Femur (tissue), 1 donor: ENCODE results near the gene TSPEAR.

Experiments used
- DNase-seq: peaks from one replicate; pipeline ENCODE4 v3.0.0-alpha.2; 2017

The TSPEAR gene

DNA sequence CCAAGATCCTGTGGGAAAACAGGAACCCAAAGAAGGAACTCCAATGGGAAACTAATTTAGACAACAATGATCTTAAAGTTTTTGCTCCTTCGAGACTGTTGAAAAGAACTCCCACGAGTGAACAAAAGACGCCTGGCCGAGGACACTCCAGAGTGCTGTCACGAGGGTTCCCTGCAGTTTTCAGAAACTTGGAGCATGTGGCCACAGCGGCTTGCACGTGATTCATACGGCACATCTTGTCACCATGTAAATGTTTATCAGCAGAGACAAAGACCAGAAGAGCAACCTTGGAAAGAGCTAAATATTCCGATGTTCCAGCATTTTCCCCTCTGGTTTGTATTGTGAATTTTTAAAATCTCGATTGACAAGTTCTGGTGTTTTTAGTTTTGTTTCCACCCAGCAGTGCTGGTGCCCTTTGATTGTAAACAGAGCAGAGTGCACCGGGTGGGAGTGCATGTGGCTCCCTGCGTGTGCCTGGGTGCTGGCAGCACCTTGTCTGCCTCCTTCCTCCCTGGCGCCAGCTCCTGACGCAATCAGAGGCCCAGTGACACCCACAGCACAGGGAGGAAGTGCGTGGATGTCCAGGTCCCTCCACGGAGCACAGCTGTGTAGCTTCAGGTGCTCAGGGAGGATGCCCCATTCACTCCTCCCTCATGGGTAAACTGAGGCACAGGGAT lies 233.1 kb downstream of the TSPEAR start:
- DNase-seq = no peak

DNA sequence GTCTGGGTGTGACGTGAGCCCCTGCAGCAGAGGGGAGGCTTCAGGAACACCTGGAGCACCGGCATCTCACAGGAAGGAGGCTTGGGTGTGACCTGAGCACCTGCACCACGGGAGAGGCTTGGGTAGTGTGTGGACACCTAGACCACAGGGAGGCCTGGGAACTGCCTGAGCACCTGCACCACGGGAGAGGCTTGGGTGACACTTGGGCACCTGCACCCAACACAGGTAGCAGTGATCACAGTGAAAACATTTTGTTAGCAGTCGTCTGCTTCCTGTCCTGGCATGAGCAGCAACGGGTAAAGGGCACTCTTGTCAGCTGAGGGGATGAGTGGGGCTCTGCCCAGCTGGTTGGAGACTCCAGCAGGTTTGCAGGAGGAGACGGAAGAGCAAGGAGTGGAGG lies 233.7 kb downstream of the TSPEAR start:
- no peak for DNase-seq

DNA sequence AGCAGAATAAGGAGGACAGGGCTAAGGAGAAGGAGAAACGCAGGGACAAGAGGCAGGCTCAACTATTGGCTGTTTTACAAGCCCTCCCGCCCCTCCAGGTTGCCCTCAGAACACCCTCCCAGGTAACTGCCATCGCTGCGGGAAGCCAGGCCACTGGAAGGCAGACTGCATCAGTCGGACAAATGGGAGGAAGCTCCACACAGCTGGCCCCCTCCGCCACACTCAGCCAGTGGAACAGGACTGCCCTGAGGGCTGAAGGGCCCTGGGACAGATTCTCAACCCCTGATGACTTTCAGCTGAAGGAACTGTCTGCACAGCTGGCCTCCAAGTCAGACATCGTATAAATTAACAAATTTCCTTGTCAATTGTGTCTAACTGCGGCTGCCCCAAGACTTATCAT lies 234.2 kb downstream of the TSPEAR start:
- DNase-seq = no peak

DNA sequence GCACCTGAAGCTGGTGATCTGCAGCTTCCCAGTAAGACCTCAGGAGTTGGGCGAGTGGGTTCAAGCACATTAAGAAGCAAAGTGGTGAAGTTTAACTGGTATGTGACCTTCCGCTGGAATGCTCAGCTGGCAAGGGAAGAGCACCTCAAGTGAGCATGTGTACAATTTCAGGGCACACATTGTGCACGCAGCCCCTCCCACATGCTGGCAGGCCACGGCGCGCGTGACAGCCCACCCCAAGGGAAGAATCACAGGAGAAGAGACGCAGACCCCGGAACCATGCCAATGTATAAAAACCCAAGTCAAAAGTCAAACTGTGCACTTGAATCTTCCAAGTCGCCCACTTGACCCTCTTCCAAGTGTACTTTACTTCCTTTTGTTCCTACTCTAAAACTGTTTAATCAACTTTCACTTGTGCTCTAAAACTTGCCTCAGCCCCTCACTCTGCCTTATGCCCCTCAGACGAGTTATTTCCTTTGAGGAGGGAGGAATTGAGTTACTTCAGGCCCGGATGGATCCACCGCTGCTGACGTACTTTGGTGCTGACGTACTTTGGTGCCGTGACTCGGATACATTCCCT lies 236.0 kb downstream of the TSPEAR start:
- DNase-seq = no peak

DNA sequence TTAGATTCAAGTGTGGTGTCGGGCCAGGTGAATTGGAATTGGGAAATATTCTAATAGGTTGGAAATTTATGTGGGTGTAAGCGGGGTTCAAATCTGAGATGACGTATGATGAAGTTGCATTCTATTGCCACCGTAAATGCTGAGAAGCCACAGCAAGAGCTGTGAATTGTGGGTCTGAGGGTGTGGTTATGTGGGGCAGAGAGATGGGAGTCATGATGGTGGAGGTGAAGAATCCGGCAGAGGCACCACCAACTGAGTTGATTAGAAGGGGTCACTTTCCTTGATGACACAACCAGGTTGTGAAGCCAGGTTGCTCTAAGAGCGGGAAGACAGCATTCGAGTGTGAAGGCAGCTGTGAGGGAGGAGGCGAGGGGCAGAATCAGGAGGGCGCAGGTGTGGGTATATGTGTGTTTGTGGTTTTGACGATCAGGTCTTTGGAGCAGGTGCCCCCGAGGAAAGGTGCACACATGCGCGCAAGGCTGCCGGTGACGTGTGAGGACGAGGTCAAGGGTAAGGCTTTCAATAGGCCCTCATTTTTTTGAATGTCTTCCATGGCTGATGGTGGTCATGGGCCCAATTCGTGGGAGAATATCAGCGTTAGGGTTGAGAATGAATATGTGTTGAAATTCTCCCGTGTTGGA lies 237.3 kb downstream of the TSPEAR start:
- no peak for DNase-seq

DNA sequence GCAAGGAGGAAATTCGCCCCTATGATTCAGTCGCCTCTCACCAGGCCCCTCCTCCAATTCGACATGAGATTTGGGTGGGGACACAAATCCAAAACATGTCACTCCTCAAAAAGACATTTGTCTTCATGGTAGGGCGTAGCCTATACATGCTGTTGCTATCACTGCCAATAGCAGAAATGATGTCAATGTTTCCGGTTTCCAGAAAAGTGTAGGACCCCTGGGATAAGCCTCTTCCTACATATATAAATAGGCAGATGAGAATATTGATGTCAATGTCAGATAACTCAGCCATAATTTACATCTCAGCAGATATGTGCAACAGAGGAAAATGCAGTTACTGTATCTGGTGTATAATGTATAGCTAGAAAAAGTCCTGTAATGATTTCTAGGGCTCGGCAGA lies 239.4 kb downstream of the TSPEAR start:
- no peak for DNase-seq

DNA sequence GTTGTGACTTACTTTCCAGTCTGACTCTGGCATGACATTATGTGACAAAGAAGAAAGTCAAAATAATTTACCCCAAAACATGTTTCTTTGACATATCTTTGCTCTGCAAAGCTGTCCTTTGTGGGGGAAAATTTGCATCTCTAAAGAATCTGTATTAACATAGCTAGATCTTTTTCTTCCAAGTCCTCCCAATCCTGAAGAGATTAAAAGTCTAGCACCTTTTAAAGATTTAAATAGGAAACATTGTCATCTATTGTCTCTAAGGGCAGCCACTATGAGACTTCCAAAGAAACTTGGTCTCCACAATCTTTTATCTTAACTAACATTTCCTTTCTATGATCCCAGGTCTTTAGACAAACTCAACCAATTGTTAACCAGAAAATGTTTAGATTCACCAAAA lies 240.0 kb downstream of the TSPEAR start:
- DNase-seq = no peak

DNA sequence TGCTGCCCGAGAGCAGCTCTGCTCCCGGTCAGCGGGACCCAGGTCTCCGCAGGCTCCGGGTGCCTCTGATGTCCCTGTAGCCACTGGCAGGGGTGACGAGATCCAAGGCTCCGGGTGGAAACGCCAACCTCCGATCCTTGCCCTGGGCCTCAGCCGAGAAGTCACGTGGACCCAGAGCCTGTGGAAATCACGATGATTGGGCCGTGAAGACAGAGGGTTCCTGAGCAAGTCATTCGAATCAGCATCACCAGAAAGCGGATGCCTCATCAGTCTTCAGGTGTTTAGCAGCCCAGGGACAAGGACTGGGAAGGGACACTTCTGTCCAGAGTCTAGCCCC lies 243.5 kb downstream of the TSPEAR start:
- no peak for DNase-seq

DNA sequence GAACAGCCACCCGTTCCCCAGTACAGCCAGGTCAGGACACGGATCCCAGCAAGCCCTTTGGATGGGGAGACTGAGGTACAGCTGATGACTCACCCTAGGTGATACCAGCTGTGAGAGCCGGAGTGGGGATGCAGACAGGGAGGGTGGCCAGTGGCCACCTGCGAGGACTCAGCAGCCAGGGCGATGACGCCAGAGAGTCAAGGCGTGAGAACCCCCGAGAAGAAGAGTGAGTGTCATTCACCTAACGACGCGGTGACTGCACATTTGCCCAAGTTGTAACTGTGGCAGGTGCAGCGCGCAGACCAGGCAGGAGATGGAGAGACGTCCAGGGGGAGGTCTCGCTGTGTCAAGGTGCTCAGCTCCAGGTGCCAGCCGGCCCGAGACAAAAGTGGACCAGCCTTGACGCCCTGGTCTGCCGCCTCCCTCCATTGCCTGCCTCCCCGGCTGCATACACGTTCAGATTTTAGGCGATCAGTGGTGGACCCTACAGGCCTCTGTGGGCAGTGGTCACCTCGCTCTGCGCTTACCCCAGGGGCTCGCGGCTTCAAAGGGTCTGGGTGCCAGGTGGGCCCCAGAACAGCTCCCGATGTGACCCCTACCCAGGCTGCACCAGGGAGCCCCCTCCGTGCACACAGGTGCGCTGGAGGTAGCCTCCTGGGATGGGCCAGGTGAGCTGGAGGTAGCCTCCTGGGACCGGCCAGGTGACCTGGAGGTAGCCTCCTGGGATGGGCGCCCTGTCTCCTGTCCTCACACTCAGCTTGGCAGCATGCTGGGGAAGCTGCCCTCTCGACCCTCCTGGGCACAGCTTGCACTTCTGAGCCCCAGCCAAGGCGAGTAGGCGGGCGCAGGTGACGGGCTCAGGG lies 244.1 kb downstream of the TSPEAR start:
- DNase-seq = no peak

DNA sequence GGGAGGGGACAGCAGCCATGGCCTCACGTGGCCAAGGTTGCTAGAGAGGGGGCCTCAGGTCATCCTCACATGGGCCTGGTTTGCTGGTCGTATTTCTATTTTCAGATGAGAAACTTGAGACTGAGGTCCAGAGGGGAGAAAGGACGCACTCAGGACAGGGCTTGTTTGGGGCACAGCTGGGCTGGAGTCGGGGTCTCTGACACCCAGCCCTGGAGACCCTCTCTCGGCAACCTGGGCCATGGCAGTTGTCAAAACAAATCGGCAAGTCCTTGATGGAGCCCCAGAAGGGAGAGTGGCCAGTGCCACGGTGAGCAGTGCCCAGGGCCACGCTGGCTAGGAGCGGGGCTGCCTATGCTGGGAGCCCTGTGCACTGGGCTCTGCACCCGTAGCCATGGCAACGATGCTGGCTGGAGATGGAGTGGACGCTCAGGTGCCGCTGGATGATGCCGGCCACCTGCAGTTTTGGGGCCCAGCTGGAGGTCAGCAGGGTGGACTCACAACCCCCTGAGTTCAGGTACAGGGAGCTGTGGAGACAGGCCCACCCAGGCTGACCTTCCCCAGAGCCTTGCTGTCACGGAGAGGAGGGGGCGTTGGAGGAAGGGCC lies 244.9 kb downstream of the TSPEAR start:
- DNase-seq = no peak

DNA sequence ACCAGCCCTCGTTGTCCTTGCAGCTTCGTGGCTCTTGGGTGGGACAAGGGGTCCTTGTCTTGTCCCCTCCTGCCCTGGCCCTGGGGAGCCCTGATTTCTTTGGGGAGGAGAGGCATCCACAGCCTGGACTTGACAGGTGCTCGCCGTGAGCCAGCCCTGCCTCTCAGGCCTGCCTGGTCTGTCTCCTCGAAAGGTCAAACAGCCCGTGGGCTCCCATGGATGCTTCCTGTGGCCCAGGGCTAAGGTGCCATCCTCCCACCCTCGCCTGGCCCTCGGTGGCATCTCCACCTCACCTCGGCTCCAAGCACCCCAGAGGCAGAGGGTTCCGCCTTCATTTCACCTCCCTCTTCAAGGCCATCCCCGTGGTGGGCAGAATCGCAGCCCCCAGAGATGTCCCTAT lies 247.0 kb downstream of the TSPEAR start:
- DNase-seq = no peak

DNA sequence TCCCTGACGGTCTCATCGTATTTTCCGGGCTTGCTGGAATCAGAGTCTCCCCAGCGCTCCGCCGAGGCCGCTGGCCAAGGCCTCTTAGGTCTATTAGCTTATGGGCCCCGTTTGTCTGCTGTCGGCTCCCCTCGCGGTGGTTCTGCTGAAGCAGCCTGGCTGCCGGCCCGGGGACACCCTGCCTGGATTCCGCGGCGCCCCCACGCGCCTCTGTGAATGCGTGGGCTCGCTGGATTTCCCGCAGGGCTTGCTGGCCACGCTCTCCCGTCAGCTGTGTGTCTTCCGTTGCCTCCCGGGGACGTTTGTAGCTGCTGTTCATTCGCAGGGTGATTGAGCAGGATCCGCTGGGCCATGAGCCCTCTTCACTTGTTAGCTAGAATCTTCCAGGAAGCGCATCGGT lies 247.6 kb downstream of the TSPEAR start:
- DNase-seq = no peak

DNA sequence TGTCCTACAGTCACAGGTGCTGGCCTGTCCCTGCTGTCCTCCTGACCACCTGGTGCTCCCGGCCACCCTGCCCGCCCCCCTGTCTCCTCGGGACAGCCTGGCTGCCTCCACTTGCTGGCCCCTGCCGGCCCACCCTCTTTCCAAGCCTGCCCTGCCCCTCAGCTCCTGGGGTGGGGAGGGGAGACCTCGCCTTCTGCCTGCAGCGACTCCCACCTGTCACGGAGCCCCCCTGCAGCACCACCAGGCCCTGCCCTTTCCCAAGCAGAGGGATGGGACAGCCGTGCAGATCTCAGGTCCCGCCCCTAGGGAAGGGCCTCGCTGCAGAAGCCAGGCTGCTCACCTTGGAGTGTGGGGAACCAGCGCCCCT lies 248.6 kb downstream of the TSPEAR start:
- DNase-seq = no peak

DNA sequence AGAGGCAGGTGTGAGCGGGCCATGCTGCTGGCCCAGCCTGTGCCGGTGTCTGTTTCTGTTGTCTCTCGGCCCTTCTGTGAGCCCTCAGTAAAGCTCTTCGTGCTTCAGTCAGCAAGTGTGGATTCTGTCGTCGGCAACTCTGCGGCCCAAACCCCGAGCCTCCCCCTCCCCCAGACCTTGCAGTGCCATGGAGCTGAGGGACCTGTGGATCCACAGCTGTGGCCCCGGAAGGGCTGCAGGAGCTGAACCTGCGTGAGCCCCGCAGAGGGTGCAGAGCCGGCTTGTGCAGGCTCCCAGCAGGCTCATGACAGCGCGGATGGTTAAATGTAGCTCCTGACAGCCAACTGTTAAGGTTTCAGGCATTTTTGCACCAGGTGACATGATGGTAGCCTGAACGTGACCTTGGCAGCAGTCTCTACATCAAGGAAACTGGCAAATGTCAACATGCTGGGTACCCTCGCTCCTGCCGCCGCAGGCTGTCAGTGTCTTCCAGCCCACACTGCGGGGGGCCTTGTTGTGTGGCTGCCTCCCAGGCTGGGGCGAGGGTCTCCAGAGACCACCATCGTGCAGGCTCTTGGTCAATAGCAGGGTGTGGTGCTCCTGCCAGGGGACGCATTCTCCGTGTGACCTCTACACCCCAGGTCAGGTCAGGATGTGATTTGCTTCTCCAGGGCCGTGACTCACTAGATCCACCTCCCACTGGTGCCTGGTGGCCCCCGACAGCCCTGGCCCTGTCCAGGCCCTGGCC lies 249.1 kb downstream of the TSPEAR start:
- DNase-seq = no peak

DNA sequence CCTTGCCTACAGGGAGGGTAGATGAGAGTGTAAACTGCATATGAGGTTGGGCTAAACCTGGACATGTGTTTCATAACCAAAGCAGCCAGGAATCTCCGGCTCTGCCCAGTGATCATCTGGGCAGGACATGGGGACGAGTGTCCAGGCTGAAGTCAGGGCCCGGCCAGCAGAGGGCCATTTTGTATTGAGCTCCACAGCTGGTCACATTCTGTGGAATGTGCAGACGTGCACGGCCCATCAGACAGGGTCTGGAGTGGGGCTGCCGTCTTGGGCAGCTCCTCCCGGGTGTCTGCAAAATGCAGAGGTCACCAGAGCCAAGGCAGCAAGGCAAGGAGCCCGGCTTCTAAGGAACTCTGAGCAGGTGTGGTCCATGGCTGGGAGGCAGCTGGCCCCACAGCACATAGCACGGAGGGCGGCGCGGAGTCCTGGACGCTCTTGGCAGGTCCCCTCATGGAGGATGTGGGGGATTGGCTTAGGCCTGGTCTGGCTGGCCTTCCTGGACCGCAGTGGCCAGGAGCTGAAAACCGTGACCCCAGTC lies 249.8 kb downstream of the TSPEAR start:
- DNase-seq = peak; percentile 62

DNA sequence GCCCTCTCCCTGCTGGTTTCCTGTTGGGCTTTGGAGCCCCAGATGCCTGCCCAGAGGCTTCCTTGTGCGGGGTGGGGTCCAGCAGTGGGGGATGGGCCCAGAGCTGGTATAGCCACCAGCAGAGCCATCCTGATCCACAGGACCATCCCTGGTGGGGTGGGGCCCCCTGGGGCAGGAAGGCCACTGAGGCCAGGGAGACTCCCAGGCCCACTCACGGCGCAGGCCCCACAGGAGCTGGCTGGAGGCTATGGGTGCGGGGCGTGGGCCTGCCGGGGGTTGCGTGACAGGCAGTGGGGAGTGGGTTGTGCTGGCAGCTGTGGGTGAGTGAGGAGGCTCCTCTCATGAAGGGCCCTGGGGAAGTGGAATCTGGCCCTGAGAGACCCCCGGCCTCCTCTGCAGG lies 250.4 kb downstream of the TSPEAR start:
- no peak for DNase-seq

DNA sequence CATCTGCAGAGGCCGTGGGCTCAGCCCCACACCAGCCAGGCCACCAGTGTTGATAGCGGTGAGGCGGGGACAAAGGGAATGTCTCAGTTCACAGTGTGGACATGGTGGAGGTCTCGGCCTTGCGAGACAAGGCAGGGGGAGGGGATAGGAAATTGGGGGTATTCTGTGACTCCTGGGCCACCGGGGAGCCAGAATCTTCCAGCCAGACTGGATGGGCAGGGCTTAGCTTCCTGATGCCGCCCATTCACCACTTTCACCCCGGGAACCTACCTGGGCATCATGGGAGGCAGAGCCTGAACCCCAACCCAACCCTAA lies 251.0 kb downstream of the TSPEAR start:
- DNase-seq = no peak

DNA sequence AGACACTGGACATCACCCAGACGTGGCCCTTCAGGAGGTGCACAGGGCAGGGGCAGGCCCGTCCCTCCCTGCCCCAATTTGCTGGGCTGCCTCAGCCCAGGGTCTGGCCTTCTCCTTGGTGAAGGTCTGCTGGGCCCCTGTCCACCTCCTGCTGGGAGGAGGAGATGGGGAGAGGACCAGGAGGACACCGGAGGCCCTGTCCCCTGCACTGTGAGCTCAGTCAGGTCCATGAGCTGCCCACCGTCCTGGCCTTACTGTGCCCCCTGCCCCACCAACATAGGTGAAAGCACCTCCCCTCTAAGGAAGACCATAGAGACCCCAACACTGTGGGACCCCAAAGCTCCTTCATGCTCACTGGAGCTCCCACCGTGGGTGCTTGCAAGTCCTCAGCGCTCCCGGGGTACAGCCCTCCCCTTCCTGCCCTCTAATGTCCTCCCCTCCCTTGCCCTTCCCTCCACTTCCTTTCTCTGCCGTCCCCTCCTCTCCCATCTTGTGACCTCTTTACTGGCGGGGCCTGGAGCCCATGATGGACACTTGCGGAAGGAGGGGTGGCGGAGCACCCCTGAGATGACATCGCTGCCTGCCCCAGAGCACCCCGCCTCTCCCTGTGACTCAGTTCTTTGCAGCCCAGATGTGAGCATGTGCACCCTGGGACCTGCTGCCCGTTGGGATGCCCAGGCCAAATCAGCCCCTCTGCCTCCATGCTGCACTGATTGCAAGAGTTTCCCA lies 251.5 kb downstream of the TSPEAR start:
- no peak for DNase-seq

DNA sequence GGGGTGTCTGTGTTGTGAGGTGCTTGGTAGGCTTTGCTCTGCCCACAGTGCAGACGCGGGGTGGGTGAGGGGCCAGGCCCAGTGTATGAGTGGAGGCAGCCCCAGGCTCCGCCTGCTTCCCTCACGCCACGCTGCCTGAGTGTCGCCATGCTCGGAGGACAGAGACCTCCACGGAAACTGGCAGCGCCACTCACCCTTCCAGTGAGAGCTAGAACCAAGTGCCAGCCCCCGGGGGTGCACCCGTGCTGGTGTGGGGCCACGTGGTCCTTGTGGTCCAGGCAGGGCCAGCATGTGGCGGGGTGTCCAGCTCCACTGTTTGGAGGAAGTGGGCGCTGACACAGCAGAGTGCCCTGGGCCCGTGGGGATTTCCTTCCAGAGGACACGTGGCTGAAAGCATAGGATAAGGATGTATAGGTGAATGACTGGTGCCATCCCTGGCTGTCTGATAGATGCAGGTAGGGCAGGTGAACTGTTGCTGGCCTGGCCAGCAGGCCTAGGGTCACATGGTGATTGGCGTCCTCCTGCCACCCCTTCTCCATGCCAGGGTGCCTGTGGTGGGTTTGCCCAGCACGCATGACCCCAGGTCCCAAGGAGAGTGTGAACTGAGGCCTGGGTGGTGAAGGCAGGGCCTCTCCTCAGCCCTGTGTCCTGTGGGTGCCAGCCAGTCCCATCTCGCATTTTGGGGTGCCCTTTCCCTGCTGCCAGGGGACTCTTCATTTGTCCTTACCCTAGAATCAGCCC lies 252.2 kb downstream of the TSPEAR start:
- no peak for DNase-seq

DNA sequence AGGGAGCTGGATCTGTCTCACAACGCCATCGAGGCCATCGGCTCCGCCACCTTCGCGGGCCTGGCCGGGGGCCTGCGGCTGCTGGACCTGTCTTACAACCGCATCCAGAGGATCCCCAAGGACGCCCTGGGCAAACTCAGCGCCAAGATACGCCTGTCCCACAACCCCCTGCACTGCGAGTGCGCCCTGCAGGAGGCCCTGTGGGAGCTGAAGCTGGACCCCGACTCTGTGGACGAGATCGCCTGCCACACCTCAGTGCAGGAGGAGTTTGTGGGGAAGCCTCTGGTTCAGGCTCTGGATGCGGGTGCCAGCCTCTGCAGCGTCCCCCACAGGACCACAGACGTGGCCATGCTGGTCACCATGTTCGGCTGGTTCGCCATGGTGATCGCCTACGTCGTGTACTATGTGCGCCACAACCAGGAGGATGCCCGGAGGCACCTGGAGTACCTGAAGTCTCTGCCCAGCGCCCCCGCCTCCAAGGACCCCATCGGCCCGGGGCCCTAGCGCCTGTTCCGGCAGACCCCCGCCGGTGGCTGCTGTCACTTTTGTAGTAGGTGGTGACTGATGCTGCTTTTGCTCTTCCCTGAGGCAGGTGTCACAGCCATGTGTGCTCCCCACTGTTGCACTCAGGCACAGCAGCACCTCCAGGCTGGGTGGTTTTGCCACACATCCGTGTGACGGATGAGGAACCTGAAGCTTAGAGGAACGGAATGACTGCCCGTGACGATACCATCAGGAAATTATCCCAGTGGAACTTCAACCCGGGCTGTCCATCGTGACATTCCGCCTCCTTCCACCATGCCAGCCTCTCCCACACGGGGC lies 254.2 kb downstream of the TSPEAR start:
- DNase-seq = no peak
